Measurements from ENCODE around the gene RTL10. TPM values are rescaled to one million over a fixed set of nuclear protein-coding genes. Genes with fewer than 3 reads are reported as not detected.

RTL10 gene
- total and polyA plus RNA-seq, 10 of the 15 experiments (the other 5 are each of a cell fraction or from before 2014, with no cell fraction given), result 5.3 to 18.1 (median 10.3) TPM

GRCh38 chr22:19854778-19855503, at the start of gene RTL10, which contains the start of gene GNB1L (continued):
- no peak for TF ChIP-seq CUX1 (IDR thresholded peaks at IDR 0.05; ENCODE audit: insufficient replicate concordance, low read depth, low read length)
- TF ChIP-seq CBX5 (IDR thresholded peaks at IDR 0.05; ENCODE audit: low read depth), result no peak
- no peak for TF ChIP-seq PAX8 (IDR thresholded peaks at IDR 0.05)
- TF ChIP-seq PML (IDR thresholded peaks at IDR 0.05; ENCODE audit: low read length), result peak; percentile 83; the same call in 1 of the 2 replicates
- peak; percentile 65 for TF ChIP-seq GATAD2B (conservative IDR thresholded peaks at IDR 0.05; ENCODE audit: low read depth)
- no peak; the same call in 1 of the 2 replicates for TF ChIP-seq SIN3A (IDR thresholded peaks at IDR 0.05; ENCODE audit: low read depth, low read length)
- TF ChIP-seq YY1 (IDR thresholded peaks at IDR 0.05; ENCODE audit: low read depth, low read length), result 0 out of 2 replicates have a peak, but pooled peaks have one; percentile 48
- peak; percentile 52 for TF ChIP-seq HCFC1 (IDR thresholded peaks at IDR 0.05; ENCODE audit: low read length)
- 0 out of 2 replicates have a peak, but pooled peaks have one; percentile 19 for TF ChIP-seq CREM (IDR thresholded peaks at IDR 0.05; ENCODE audit: low read depth)
- TF ChIP-seq NFIC (IDR thresholded peaks at IDR 0.05; ENCODE audit: low read depth, low read length), result no peak
- TF ChIP-seq RFX5 (IDR thresholded peaks at IDR 0.05; ENCODE audit: low read depth, low read length), result no peak
- TF ChIP-seq CTCF (IDR thresholded peaks at IDR 0.05 in 2 of 3, conservative IDR thresholded peaks at IDR 0.05 in 1 of 3; ENCODE audit: control insufficient read depth in 2 of 3, extremely low read depth in 1 of 3, insufficient read depth in 1 of 3, low read depth in 3 of 3, low read length in 3 of 3), result peak in 1 of 3 experiments; percentile 10; a peak in 1 of 6 replicates
- TF ChIP-seq ATF2 (IDR thresholded peaks at IDR 0.05; ENCODE audit: low read length), result no peak
- TF ChIP-seq RELA (IDR thresholded peaks at IDR 0.05; ENCODE audit: borderline replicate concordance, partially characterized antibody), result no peak
- no peak for TF ChIP-seq SREBF1 (IDR thresholded peaks at IDR 0.05; ENCODE audit: low read length)
- TF ChIP-seq IRF4 (IDR thresholded peaks at IDR 0.05; ENCODE audit: low read depth, low read length), result no peak
- peak; percentile 13; the same call in 1 of the 2 replicates for TF ChIP-seq HDGF (IDR thresholded peaks at IDR 0.05)
- TF ChIP-seq PAX5 (IDR thresholded peaks at IDR 0.05; ENCODE audit: borderline replicate concordance, low read depth, low read length), result peak; percentile 68; the same call in 1 of the 2 replicates
- 0 out of 2 replicates have a peak, but pooled peaks have one; percentile 5 for TF ChIP-seq TCF12 (IDR thresholded peaks at IDR 0.05; ENCODE audit: low read depth, low read length)
- peak; percentile 70 for TF ChIP-seq SP1 (IDR thresholded peaks at IDR 0.05; ENCODE audit: low read depth, low read length)
- 0 out of 2 replicates have a peak, but pooled peaks have one; percentile 54 for TF ChIP-seq STAT1 (conservative IDR thresholded peaks at IDR 0.05)
- no peak for TF ChIP-seq CBX3 (IDR thresholded peaks at IDR 0.05; ENCODE audit: borderline replicate concordance, low read depth)
- TF ChIP-seq TAF1 (IDR thresholded peaks at IDR 0.05; ENCODE audit: borderline replicate concordance, low read depth, low read length), result peak; percentile 87; the same call in 1 of the 2 replicates
- TF ChIP-seq NBN (IDR thresholded peaks at IDR 0.05), result no peak
- no peak for TF ChIP-seq KAT2A (conservative IDR thresholded peaks at IDR 0.05; ENCODE audit: control insufficient read depth, low read depth, low read length)
